ENCODE measurements around the gene CEP170B.
"Not testable (repeated sequence)": the region's sequence is repeated elsewhere in the genome, so short reads cannot be mapped to it uniquely, and the experiment has no call there.

CEP170B gene

GRCh38 chr14:104865081-104865630 is at the start of gene CEP170B:
Gene CEP170B, plus strand, starts transcription at chr14:104865268. Its CDS starts 3,183 bp downstream, at chr14:104868451.
- no peak for DNase-seq

GRCh38 chr14:104816616-104816884 is 48.5 kb upstream of the CEP170B start:
- DNase-seq, result no peak

GRCh38 chr14:104817930-104818713 is 46.9 kb upstream of the CEP170B start:
- no peak for DNase-seq

- DNase-seq, result no peak
These were observed 46.3 kb upstream of the CEP170B start for GRCh38 chr14:104818714-104819161.

- DNase-seq, result no peak
These were observed 45.7 kb upstream of the CEP170B start for GRCh38 chr14:104819361-104819781.

- no peak for DNase-seq
These were observed 44.3 kb upstream of the CEP170B start for GRCh38 chr14:104820669-104821228.

GRCh38 chr14:104821229-104821945 is 43.7 kb upstream of the CEP170B start:
- DNase-seq, result no peak

- DNase-seq, result no peak
These were observed 43.0 kb upstream of the CEP170B start for GRCh38 chr14:104821971-104822608.

- DNase-seq, result no peak
These were observed 42.0 kb upstream of the CEP170B start for GRCh38 chr14:104822821-104823615.

GRCh38 chr14:104824353-104824997 is 40.6 kb upstream of the CEP170B start:
- no peak for DNase-seq

GRCh38 chr14:104826189-104826860 is 38.7 kb upstream of the CEP170B start:
- no peak for DNase-seq

GRCh38 chr14:104826861-104827176 is 38.2 kb upstream of the CEP170B start:
- DNase-seq, result no peak

GRCh38 chr14:104827177-104828055 is 37.7 kb upstream of the CEP170B start:
- no peak for DNase-seq

GRCh38 chr14:104830781-104831180 is 34.3 kb upstream of the CEP170B start:
- no peak for DNase-seq

- DNase-seq, result not testable (repeated sequence)
These were observed 28.7 kb upstream of the CEP170B start for GRCh38 chr14:104836171-104836935.

- DNase-seq, result no peak
These were observed 23.3 kb upstream of the CEP170B start for GRCh38 chr14:104841730-104842129.

- DNase-seq, result no peak
These were observed 22.1 kb upstream of the CEP170B start for GRCh38 chr14:104843006-104843405.

GRCh38 chr14:104843442-104844305 is 21.4 kb upstream of the CEP170B start:
- no peak for DNase-seq

All from NCI-H2081 treated with DMSO at 0.1 percent for 48 hours (cell line).